ENCODE data around the gene PDP2.

The PDP2 gene

GRCh38 chr16:66880288-66881013, at the start of gene PDP2:
TSS of gene PDP2 (plus strand) at chr16:66880515. CDS start at chr16:66884285, 3,770 bp downstream.
- peak; percentile 72 for DNase-seq

- DNase-seq = no peak
Observed at GRCh38 chr16:66832190-66832589, 48.1 kb upstream of the PDP2 start.

- DNase-seq = no peak
Observed at GRCh38 chr16:66832661-66833305, 47.5 kb upstream of the PDP2 start.

GRCh38 chr16:66834746-66835145, 45.6 kb upstream of the PDP2 start:
- no peak for DNase-seq

GRCh38 chr16:66840883-66841282, 39.4 kb upstream of the PDP2 start:
- no peak for DNase-seq

- DNase-seq = no peak
Observed at GRCh38 chr16:66841366-66841765, 38.9 kb upstream of the PDP2 start.

- DNase-seq = no peak
Observed at GRCh38 chr16:66842765-66843164, 37.5 kb upstream of the PDP2 start.

- no peak for DNase-seq
Observed at GRCh38 chr16:66843191-66843590, 37.1 kb upstream of the PDP2 start.

- DNase-seq = no peak
Observed at GRCh38 chr16:66844009-66844341, 36.3 kb upstream of the PDP2 start.

- DNase-seq = no peak
Observed at GRCh38 chr16:66844342-66845079, 35.8 kb upstream of the PDP2 start, which contains the start of gene CA7. TSS of gene CA7 (plus strand) at chr16:66844414. CDS start at chr16:66844488, 74 bp downstream.

- DNase-seq = no peak
Observed at GRCh38 chr16:66845080-66845410, 35.3 kb upstream of the PDP2 start.

- no peak for DNase-seq
Observed at GRCh38 chr16:66845791-66846221, 34.5 kb upstream of the PDP2 start.

- no peak for DNase-seq
Observed at GRCh38 chr16:66846266-66846665, 34.0 kb upstream of the PDP2 start.

GRCh38 chr16:66846831-66847230, 33.5 kb upstream of the PDP2 start:
- no peak for DNase-seq

- DNase-seq = no peak
Observed at GRCh38 chr16:66847533-66848067, 32.7 kb upstream of the PDP2 start.

- no peak for DNase-seq
Observed at GRCh38 chr16:66848172-66848571, 32.1 kb upstream of the PDP2 start.

GRCh38 chr16:66849021-66849420, 31.3 kb upstream of the PDP2 start:
- no peak for DNase-seq

GRCh38 chr16:66849549-66849948, 30.8 kb upstream of the PDP2 start:
- no peak for DNase-seq

- no peak for DNase-seq
Observed at GRCh38 chr16:66850115-66850815, 30.1 kb upstream of the PDP2 start.

GRCh38 chr16:66851166-66851964, 28.9 kb upstream of the PDP2 start:
- DNase-seq = no peak

GRCh38 chr16:66853261-66854139, 26.8 kb upstream of the PDP2 start:
- no peak for DNase-seq
